22Rv1 (cell line): ENCODE data around the gene TMEM17.

Experiments
- H3K27ac ChIP-seq: fragments of 450-650 bp; 2 replicates; pipeline ENCODE4 v1.5.1; 2017
- CTCF ChIP-seq: fragments of 450-650 bp; IDR thresholded peaks from 2 replicates; pipeline ENCODE4 v1.5.1; 2017; ENCODE audit warnings: mild to moderate bottlenecking
- ZFX ChIP-seq: fragments of 450-650 bp; IDR thresholded peaks from 2 replicates; pipeline ENCODE4 v1.6.1; 2017; ENCODE audit warnings: antibody characterized with exemption, borderline replicate concordance

The TMEM17 gene

DNA sequence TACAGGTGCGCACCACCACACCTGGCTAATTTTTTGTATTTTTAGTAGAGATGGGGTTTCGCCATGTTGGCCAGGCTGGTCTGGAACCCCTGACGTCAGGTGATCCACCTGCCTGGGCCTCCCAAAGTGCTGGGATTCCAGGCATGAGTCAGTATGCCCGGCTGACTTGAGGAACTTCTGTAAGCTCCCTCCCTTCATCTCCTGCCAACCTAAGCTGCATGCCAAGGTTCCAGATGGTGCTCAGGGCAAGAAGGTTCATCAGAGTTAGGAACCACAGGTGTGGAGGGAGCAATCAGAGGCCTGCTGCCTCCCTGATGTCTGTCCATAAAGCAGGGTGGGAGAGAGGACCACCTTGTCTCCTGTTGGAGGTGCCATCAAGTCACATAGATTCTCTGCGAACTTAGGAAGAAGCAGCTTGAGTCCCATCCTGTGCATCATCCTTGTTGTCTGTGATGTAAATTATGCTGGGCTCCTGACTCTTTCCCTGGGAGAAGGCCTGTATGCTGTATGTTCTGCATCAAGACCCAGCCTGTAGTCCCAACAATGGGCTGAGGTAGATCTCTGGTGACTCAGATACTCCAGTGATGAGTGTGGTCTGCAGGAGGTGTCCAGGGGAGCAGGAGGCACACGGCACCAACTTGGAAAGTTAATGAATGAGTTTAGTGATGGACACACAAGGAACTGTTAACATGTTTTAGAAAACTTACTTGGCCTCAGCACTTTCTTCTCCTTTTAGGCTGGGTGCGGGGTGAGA lies 53.1 kb downstream of the TMEM17 start:
- H3K27ac ChIP-seq, result no peak overlapping the region
- TF ChIP-seq CTCF, result no peak
- no peak for TF ChIP-seq ZFX

DNA sequence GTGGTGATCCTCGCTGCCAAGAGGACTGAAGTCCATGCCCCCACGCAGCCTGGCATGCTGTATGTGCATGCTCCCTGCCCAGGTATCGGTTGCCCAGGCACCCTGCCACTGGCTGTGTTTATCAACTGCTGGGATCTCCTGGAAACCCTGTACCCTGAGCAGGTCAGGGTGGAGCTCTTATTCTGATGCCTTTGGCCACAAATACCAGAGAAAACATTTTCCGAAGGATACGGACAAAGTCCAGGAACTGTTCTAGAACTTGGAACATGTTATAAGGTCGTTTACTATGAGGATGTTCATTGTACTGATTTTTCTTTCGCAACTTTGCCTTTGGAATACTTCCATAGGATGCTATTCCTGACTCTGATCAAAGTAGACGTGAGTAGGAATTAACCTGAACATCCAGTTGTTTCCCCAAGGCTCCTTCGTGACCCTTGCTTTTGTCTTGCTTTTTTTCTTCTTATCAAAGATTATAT lies 55.2 kb downstream of the TMEM17 start:
- H3K27ac ChIP-seq, result no peak overlapping the region
- TF ChIP-seq ZFX, result no peak
- TF ChIP-seq CTCF, result no peak
